ENCODE data around the gene PCSK2.

Gene PCSK2

GRCh38 chr20:17314264-17314663 lies 87.4 kb downstream of the PCSK2 start:
- no peak for TF ChIP-seq CTCF (IDR thresholded peaks at IDR 0.05; ENCODE audit: low read depth, low read length)
- H3K4me3 ChIP-seq (ENCODE audit: low read depth, low read length): no peak overlapping the region

GRCh38 chr20:17315407-17316231 lies 88.8 kb downstream of the PCSK2 start:
- TF ChIP-seq CTCF (IDR thresholded peaks at IDR 0.05; ENCODE audit: low read depth, low read length): no peak
- H3K4me3 ChIP-seq (ENCODE audit: low read depth, low read length): no peak overlapping the region

- no peak for TF ChIP-seq CTCF (IDR thresholded peaks at IDR 0.05; ENCODE audit: low read depth, low read length)
- no peak overlapping the region for H3K4me3 ChIP-seq (ENCODE audit: low read depth, low read length)
These were observed 89.6 kb downstream of the PCSK2 start for GRCh38 chr20:17316316-17317038.

DNA sequence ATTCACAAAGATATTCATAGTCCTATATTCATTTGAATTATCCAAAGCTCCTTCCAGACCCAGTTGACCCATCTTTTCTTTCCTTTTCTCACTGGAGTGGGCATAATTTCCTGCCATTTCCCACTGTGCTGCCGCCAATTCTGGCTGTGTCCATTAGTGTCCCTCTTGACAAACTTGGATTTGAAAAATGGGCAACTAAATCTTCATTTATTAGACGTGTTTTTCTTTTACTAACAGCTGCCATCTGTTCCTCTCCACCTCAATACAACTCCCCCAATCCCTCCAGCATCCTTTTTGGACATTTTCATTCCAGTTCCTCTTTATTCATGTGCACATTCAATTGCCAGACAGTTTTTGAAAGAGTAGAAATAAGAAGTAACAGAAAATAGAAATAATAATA lies 90.5 kb downstream of the PCSK2 start:
- H3K4me3 ChIP-seq (ENCODE audit: low read depth, low read length): no peak overlapping the region
- no peak for TF ChIP-seq CTCF (IDR thresholded peaks at IDR 0.05; ENCODE audit: low read depth, low read length)

DNA sequence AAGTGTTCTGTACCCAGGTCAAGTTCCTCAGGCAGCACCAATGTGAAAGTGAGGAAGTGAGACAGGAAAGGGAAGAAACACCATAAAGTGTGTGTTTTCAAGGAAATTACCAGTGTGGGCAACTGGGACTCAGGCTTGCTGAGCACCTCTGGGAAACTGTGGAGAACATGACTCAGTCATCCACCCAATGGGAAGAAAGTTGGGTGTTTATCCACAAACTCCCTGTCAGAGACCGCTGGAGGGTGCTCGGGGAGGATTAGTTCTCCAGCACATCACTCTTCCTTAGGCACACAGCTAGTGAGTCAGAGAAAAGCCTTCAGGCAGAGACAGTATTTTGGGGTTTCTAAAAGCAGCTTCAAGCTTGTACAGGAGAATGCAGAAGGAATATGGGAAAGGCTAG lies 93.6 kb downstream of the PCSK2 start:
- TF ChIP-seq CTCF (IDR thresholded peaks at IDR 0.05; ENCODE audit: low read depth, low read length): no peak
- H3K4me3 ChIP-seq (ENCODE audit: low read depth, low read length): no peak overlapping the region

- no peak for TF ChIP-seq CTCF (IDR thresholded peaks at IDR 0.05; ENCODE audit: low read depth, low read length)
- no peak overlapping the region for H3K4me3 ChIP-seq (ENCODE audit: low read depth, low read length)
These were observed 99.3 kb downstream of the PCSK2 start for GRCh38 chr20:17326096-17326495.
